A549 (cell line): ENCODE results near the gene LDLRAP1.

ENCODE experiments used
- CHD2 ChIP-seq: fragments of 150-350 bp; IDR thresholded peaks from 2 replicates; pipeline ENCODE4 v1.6.1; 2014; ENCODE audit warnings: low read length; ENCODE audit not compliant: partially characterized antibody
- CTCF ChIP-seq: fragments of >200 bp; sonication (Bioruptor Twin); formaldehyde crosslinking; IDR thresholded peaks from 3 replicates; pipeline ENCODE4 v1.5.1; 2016
- EP300 ChIP-seq, 2 experiments: fragments of >200 bp; sonication (Bioruptor Twin); formaldehyde crosslinking; IDR thresholded peaks; 2 replicates in 1 of 2; 3 replicates in 1 of 2; pipeline ENCODE4 v1.6.1; 2016 to 2017
- ESRRA ChIP-seq: fragments of 150-350 bp; IDR thresholded peaks from 2 replicates; pipeline ENCODE4 v1.6.1; 2014; ENCODE audit warnings: mild to moderate bottlenecking, low read length, borderline replicate concordance
- JUN ChIP-seq, 2 experiments: fragments of >200 bp; sonication (Bioruptor Twin); formaldehyde crosslinking; IDR thresholded peaks; 2 replicates in 1 of 2; 3 replicates in 1 of 2; pipeline ENCODE4 v1.6.1; 2016 to 2017
- POLR2A ChIP-seq: IDR thresholded peaks from 2 replicates; pipeline ENCODE4 v1.6.1; 2012; ENCODE audit warnings: mild to moderate bottlenecking, low read length
- TF ChIP-seq, protein P1 (sequence below): fragments of 200-600 bp; sonication (generic); IDR thresholded peaks from 2 replicates; pipeline ENCODE4 v1.6.1; 2016; ENCODE audit warnings: antibody characterized with exemption, mild to moderate bottlenecking, moderate library complexity

GRCh38 chr1:25494952-25495351 lies 48.5 kb upstream of the LDLRAP1 start:
- TF ChIP-seq POLR2A = no peak
- no peak for TF ChIP-seq CTCF
- no peak for TF ChIP-seq CHD2
- TF ChIP-seq, protein P1, sequence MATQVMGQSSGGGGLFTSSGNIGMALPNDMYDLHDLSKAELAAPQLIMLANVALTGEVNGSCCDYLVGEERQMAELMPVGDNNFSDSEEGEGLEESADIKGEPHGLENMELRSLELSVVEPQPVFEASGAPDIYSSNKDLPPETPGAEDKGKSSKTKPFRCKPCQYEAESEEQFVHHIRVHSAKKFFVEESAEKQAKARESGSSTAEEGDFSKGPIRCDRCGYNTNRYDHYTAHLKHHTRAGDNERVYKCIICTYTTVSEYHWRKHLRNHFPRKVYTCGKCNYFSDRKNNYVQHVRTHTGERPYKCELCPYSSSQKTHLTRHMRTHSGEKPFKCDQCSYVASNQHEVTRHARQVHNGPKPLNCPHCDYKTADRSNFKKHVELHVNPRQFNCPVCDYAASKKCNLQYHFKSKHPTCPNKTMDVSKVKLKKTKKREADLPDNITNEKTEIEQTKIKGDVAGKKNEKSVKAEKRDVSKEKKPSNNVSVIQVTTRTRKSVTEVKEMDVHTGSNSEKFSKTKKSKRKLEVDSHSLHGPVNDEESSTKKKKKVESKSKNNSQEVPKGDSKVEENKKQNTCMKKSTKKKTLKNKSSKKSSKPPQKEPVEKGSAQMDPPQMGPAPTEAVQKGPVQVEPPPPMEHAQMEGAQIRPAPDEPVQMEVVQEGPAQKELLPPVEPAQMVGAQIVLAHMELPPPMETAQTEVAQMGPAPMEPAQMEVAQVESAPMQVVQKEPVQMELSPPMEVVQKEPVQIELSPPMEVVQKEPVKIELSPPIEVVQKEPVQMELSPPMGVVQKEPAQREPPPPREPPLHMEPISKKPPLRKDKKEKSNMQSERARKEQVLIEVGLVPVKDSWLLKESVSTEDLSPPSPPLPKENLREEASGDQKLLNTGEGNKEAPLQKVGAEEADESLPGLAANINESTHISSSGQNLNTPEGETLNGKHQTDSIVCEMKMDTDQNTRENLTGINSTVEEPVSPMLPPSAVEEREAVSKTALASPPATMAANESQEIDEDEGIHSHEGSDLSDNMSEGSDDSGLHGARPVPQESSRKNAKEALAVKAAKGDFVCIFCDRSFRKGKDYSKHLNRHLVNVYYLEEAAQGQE = no peak
- no peak for TF ChIP-seq ESRRA
- TF ChIP-seq EP300 (IDR thresholded peaks at IDR 0.05) = no peak
- no peak for TF ChIP-seq JUN (IDR thresholded peaks at IDR 0.05)
